Activated CD8-positive, alpha-beta T cell treated with anti-CD3 and anti-CD28 coated beads, Interleukin-2, amount 10 ng/mL, durations not matched to agents 7 days and 5 days (primary cell): ENCODE data around the gene ADGRD1. TPM values are rescaled to one million over a fixed set of nuclear protein-coding genes. Genes with fewer than 3 reads are reported as not detected.

Experiments used
- ATAC-seq: fragments of 150-1000 bp; cut with Tn5 transposase; one replicate; pipeline ENCODE4 v1.10.0; 2021; ENCODE audit warnings: moderate library complexity
- CTCF ChIA-PET: fragments of 350-600 bp; sonication (Branson Sonifier 250); formaldehyde crosslinking; loops from one replicate; lab custom pipeline; 2021; ENCODE audit warnings: antibody characterized with exemption; lab: Charles Lee
- POLR2A ChIA-PET: fragments of 350-600 bp; sonication (Branson Sonifier 250); formaldehyde crosslinking; loops from one replicate; lab custom pipeline; 2021; ENCODE audit warnings: antibody characterized with exemption; lab: Charles Lee
- DNase-seq: peaks from one replicate; pipeline ENCODE4 v3.0.0-alpha.2; 2020
- H3K27ac Mint-ChIP-seq: one replicate; pipeline ENCODE4 v1.8.0; 2021; ENCODE audit warnings: mild to moderate bottlenecking, mixed read lengths
- H3K27me3 Mint-ChIP-seq: one replicate; pipeline ENCODE4 v1.8.0; 2021; ENCODE audit warnings: low read depth, mixed read lengths
- H3K36me3 Mint-ChIP-seq: one replicate; pipeline ENCODE4 v1.8.0; 2021; ENCODE audit warnings: low read depth, mixed read lengths
- H3K4me1 Mint-ChIP-seq: one replicate; pipeline ENCODE4 v1.8.0; 2021; ENCODE audit warnings: low read depth, mixed read lengths
- H3K4me3 Mint-ChIP-seq: one replicate; pipeline ENCODE4 v1.8.0; 2021; ENCODE audit warnings: mild to moderate bottlenecking, mixed read lengths
- H3K9me3 Mint-ChIP-seq: one replicate; pipeline ENCODE4 v1.8.0; 2022; ENCODE audit warnings: mixed read lengths; ENCODE audit not compliant: insufficient read depth
- total RNA-seq, 2 experiments: library from RNA; stranded (reverse); gene quantifications; one replicate each; pipeline ENCODE4 v1.2.3, GENCODE V29; 2021

ADGRD1 gene
- total RNA-seq, 2 experiments from 2014 or later, result not detected

DNA sequence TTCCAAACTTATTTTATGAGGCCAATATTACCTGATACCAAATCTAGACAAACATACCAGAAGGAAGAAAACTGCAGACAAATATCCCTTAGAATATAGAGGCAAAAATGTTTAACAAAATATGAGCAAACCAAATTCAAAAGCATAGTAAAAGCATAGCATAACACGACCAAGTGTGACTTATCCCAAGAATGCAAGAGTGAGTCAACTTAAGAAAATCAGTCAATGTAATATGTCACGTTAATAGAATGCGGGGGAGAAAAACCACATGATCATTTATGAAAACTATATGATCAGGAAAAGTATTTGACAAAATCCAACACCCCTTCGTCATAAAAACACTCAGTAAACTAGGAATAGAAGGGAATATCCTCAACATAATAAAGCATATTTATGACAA, 217.3 kb downstream of the ADGRD1 start:
- Mint-ChIP-seq H3K36me3 (no peaks in the 10 kb centered on the region), H3K4me1 (no peaks in the 10 kb centered on the region), H3K27me3 (peaks cover 6% of the 10 kb centered on the region), H3K27ac (no peak overlapping the region), H3K4me3 (no peak overlapping the region), H3K9me3 (no peaks in the 10 kb centered on the region)
- DNase-seq (no peak), ATAC-seq (no peak)
- CTCF ChIA-PET, result no interaction called here
- POLR2A ChIA-PET, result no interaction called here

DNA sequence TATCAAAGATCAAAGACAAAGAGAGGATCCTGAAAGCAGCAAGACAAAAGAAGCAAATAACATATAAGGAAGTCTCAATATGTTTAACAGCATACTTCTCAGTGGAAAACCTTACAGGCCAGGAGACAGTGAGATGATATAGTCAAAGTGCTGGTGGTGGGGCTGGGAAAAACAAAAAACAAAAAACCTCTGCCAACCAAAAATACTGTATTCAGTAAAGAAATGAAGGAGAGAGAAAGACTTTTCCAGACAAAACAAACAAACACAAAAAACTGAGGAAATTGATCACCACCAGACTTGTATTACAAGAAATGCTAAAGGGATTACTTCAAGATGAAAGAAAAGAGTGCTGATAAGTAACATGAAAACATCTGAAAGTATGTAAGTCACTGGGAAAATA, 221.2 kb downstream of the ADGRD1 start:
- no peaks in the 10 kb centered on the region for H3K36me3 Mint-ChIP-seq
- no peaks in the 10 kb centered on the region for H3K4me1 Mint-ChIP-seq
- DNase-seq (no peak), ATAC-seq (no peak)
- ChIA-PET POLR2A (no interaction called here), CTCF (no interaction called here)
- peaks cover 5% of the 10 kb centered on the region for H3K9me3 Mint-ChIP-seq
- H3K4me3 Mint-ChIP-seq, result no peak overlapping the region
- peaks cover 8% of the 10 kb centered on the region for H3K27me3 Mint-ChIP-seq
- no peak overlapping the region for H3K27ac Mint-ChIP-seq

DNA sequence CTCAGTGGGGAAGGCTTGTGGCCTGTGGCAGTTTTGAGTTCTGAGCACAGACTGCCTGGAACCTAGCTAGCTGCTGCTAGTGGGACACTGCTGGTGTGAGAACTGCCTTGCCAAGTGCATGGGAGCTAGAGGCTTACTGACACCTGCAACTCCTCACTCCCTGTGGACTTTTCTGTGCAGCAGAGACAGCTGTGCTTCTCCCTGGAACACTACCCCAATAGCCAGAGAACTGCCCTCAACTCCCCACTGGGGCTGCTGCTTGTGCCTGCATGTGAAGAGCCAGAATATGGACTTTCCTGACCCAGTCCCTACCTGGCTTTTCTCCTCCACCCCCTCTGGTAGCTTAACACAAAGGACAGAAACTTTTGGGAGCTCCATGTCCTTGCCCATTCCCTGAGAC, 222.6 kb downstream of the ADGRD1 start:
- CTCF ChIA-PET, result no interaction called here
- DNase-seq (no peak), ATAC-seq (no peak)
- Mint-ChIP-seq H3K4me3 (no peak overlapping the region), H3K27me3 (peaks cover 8% of the 10 kb centered on the region), H3K9me3 (peaks cover 5% of the 10 kb centered on the region), H3K36me3 (no peaks in the 10 kb centered on the region), H3K4me1 (no peaks in the 10 kb centered on the region), H3K27ac (no peak overlapping the region)
- POLR2A ChIA-PET, result no interaction called here

DNA sequence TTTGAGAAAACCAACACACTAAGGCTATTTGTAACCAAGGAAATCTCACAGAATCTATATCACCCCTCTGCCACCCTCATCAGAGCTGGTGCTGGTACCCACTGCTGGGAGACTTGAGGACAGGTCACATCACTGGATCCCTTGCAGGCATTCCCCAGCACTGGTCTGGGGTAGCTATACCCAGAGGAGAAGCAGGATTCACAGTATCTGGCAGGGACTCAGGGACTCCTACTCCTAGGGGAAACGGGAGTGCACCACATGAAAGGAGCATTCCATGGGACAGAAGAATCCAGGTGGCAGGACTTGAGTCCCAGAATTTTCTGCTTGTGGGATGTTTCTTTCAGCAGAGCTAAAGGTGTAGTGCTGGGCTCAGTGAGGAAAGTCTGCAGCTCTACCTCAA, 223.2 kb downstream of the ADGRD1 start:
- no peaks in the 10 kb centered on the region for H3K36me3 Mint-ChIP-seq
- ATAC-seq (no peak), DNase-seq (no peak)
- CTCF ChIA-PET, result no interaction called here
- peaks cover 6% of the 10 kb centered on the region for H3K27me3 Mint-ChIP-seq
- H3K4me3 Mint-ChIP-seq, result no peak overlapping the region
- no peaks in the 10 kb centered on the region for H3K4me1 Mint-ChIP-seq
- H3K27ac Mint-ChIP-seq, result no peak overlapping the region
- peaks cover 5% of the 10 kb centered on the region for H3K9me3 Mint-ChIP-seq
- POLR2A ChIA-PET, result no interaction called here

DNA sequence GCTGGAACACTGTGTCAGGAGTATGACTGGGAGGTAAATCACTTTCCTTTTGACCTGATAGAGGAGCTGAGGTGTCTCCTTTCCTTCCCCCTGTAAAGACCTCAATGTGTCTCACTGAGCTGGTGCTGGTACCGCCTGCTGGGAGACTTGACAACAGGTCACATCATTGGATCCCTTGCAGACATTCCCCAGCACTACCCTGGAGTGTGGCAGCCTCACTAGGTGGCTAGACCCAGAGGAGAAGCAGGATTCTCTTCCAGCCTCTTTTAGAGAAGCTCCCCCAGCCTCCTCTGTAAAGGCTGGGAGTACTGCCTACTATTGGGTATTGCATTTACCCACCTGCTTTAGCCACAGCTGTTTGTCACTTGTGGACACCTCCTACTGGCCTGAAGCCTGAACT, 223.9 kb downstream of the ADGRD1 start:
- Mint-ChIP-seq H3K27me3 (peaks cover 6% of the 10 kb centered on the region), H3K4me3 (no peak overlapping the region), H3K9me3 (peaks cover 5% of the 10 kb centered on the region), H3K36me3 (no peaks in the 10 kb centered on the region), H3K27ac (no peak overlapping the region), H3K4me1 (no peaks in the 10 kb centered on the region)
- POLR2A ChIA-PET, result no interaction called here
- ATAC-seq (no peak), DNase-seq (no peak)
- CTCF ChIA-PET, result no interaction called here

DNA sequence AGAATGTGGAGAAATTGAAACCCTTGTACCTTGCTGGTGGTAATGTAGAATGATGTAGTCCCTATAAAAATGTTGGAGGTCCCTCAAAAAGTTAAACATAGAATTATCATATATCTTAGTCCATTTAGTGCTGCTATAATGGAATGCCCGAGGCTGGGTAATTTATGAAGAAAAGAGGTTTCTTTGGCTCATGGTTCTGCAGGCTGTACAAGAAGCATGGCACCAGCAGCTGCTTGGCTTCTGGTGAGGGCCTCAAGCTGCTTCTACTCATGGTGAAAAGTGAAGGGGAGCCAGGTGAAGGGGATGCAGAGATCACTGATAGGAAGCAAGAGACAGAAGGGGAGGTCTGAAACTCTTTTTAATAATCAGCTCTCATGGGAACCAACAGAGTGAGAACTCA, 233.9 kb downstream of the ADGRD1 start:
- Mint-ChIP-seq H3K4me1 (no peaks in the 10 kb centered on the region), H3K36me3 (no peaks in the 10 kb centered on the region), H3K4me3 (no peak overlapping the region), H3K27me3 (no peaks in the 10 kb centered on the region), H3K9me3 (peaks cover 3% of the 10 kb centered on the region), H3K27ac (no peak overlapping the region)
- ChIA-PET CTCF (no interaction called here), POLR2A (no interaction called here)
- DNase-seq (no peak), ATAC-seq (no peak)

DNA sequence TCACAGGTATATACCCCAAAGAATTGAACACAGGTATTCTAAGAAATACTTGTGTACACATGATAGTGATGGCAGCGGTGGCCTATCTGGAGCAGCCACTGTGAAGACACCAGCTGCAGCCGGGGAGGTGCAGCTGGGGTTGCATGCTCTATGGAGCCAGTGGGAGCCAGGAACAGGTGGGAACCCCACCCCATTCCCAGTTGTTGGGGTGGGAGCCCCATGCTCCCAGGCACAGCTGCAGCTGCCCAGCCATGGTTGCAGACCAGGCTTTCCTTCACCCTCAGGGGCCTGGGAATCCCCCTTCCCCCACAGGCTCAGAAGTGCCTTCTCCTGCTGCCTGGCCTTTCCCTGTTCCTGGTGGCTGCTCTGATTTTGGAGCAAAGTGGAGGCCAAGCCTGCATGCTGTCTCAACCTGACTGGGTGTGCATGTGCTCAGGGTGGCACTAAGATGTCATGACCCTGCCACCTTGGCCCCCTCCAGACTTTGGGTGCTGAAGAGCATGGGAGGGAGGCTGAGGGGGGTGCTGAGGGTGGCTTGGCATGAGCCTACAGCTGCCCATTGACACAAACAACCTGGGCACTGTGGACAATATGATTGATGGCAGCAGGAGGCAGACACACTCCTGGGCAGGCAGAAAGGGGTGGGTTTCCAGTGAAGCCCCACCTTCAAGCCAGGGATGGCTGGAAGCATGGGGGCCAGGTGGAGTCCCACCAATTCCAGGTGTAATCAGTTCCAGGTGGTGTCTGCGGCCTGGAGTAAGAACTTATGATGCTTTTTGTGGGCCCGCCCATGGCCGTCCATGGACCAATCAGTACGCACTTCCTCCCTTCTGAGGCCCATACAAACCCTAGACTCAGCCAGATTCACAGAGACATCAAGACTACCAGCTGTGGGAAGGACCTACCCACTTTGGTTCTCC, 234.7 kb downstream of the ADGRD1 start:
- H3K9me3 Mint-ChIP-seq, result peaks cover 2% of the 10 kb centered on the region
- H3K36me3 Mint-ChIP-seq, result no peaks in the 10 kb centered on the region
- H3K4me3 Mint-ChIP-seq, result no peak overlapping the region
- POLR2A ChIA-PET, result no interaction called here
- no peaks in the 10 kb centered on the region for H3K27me3 Mint-ChIP-seq
- CTCF ChIA-PET, result no interaction called here
- no peak overlapping the region for H3K27ac Mint-ChIP-seq
- no peak for ATAC-seq
- no peaks in the 10 kb centered on the region for H3K4me1 Mint-ChIP-seq
- no peak for DNase-seq

DNA sequence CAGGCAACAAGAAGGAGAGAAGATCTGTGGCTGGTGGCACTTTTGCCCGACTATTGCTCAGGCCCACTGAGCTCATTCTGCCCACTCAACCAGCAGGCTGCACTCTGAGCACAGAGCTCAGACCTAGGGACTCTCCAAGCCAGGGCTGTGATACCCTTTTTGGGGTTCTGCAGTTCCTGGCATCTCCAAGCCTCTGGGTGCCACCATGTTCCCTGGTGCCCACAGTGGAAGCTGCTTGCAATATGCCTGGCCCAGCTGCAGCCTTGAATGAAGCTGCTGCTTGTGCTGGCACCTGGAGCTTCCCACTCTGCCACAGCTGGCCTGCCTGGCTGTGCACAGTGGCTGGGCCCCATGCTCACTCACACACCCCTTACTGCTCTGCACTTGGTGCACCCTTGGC, 236.1 kb downstream of the ADGRD1 start:
- CTCF ChIA-PET, result no interaction called here
- no peaks in the 10 kb centered on the region for H3K9me3 Mint-ChIP-seq
- no peak for ATAC-seq
- no peak for DNase-seq
- POLR2A ChIA-PET, result no interaction called here
- H3K27me3 Mint-ChIP-seq, result no peaks in the 10 kb centered on the region
- H3K36me3 Mint-ChIP-seq, result no peaks in the 10 kb centered on the region
- no peaks in the 10 kb centered on the region for H3K4me1 Mint-ChIP-seq
- no peak overlapping the region for H3K4me3 Mint-ChIP-seq
- H3K27ac Mint-ChIP-seq, result no peak overlapping the region

DNA sequence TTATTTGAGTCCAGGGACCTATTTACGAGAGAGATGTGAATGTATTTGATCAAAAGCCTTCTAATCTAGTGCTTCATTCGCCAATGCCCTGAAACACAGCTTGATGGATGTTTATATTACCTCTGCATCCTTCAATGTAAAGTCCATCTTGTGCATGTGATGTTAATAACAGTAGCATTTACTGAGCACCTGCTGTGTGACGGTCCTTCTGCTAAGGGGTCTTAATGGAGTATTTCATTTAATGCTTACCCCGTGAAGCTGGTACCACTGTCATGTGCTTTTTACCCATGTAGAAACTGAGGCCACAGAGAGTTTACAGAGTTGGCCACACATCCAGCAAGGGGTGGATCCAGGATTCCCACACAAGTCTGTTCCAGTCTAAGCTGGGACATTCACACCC, 237.3 kb downstream of the ADGRD1 start:
- Mint-ChIP-seq H3K4me1 (no peaks in the 10 kb centered on the region), H3K36me3 (no peaks in the 10 kb centered on the region), H3K27ac (no peak overlapping the region), H3K4me3 (no peak overlapping the region), H3K27me3 (no peaks in the 10 kb centered on the region), H3K9me3 (no peaks in the 10 kb centered on the region)
- ChIA-PET CTCF (no interaction called here), POLR2A (no interaction called here)
- ATAC-seq (no peak), DNase-seq (no peak)

Other genes starting within 250 kb of the ADGRD1 start
- not detected for gene RIMBP2, start 237.6 kb upstream of the ADGRD1 start, total RNA-seq
- gene STX2, start 114.7 kb upstream of the ADGRD1 start, total RNA-seq, result 10 to 100 TPM; 24.5 to 24.9 TPM
- gene RAN, start 81.8 kb upstream of the ADGRD1 start, total RNA-seq, result 1,000 to 10,000 TPM; 1,319 to 1,332 TPM